GM12891 (cell line): ENCODE data around the gene NDEL1.

ENCODE experiments used
- DNase-seq: peaks from one replicate; pipeline ENCODE4 v3.0.0; 2011; ENCODE audit warnings: low spot score; ENCODE audit not compliant: insufficient read length
- FAIRE-seq: peaks from 2 replicates; lab custom pipeline; 2011; peaks lifted over from hg19 to GRCh38; lab: Jason Lieb, UNC
- PAX5 ChIP-seq: IDR thresholded peaks from 2 replicates; pipeline ENCODE4 v1.6.1; 2011; ENCODE audit warnings: low read length, moderate library complexity, mild to moderate bottlenecking; ENCODE audit not compliant: insufficient read depth, severe bottlenecking
- POLR2A ChIP-seq: IDR thresholded peaks from 2 replicates; pipeline ENCODE4 v1.6.1; 2011; ENCODE audit warnings: low read depth, low read length, control low read depth
- POLR2AphosphoS5 ChIP-seq: IDR thresholded peaks from 2 replicates; pipeline ENCODE4 v1.6.1; 2011; ENCODE audit warnings: low read depth, low read length, control low read depth
- POU2F2 ChIP-seq: IDR thresholded peaks from 2 replicates; pipeline ENCODE4 v1.6.1; 2011; ENCODE audit warnings: low read depth, mild to moderate bottlenecking, control low read depth, low read length, moderate library complexity
- SPI1 ChIP-seq: IDR thresholded peaks from 2 replicates; pipeline ENCODE4 v1.6.1; 2011; ENCODE audit warnings: low read depth, low read length, control low read depth
- TAF1 ChIP-seq: IDR thresholded peaks from 2 replicates; pipeline ENCODE4 v1.6.1; 2011; ENCODE audit warnings: low read depth, low read length, control low read depth

The NDEL1 gene

GRCh38 chr17:8398980-8399379 lies 36.7 kb upstream of the NDEL1 start:
- no peak for FAIRE-seq

DNA sequence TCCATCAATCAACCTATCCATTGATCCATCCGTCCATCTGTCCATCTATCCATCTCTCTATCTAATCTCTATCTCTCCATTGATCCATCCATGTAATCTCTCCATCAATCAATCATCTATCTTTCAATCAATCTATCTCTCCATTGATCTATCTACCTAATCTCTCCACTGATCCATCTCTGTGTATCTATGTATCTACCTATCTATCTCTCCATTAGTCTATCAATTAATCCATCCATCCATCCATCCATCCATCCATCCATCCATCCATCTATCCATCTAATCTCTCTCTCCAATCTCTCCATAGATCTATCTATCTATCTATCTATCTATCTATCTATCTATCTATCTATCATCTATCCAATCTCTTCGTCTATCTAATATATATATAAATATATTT lies 34.6 kb upstream of the NDEL1 start:
- DNase-seq (no peak), FAIRE-seq (no peak)

More at GRCh38 chr17:8398980-8399379, 36.7 kb upstream of the NDEL1 start:
- DNase-seq, result no peak
- TF ChIP-seq SPI1 (no peak), POLR2A (no peak), PAX5 (no peak), POLR2AphosphoS5 (no peak), POU2F2 (no peak), TAF1 (no peak)

DNA sequence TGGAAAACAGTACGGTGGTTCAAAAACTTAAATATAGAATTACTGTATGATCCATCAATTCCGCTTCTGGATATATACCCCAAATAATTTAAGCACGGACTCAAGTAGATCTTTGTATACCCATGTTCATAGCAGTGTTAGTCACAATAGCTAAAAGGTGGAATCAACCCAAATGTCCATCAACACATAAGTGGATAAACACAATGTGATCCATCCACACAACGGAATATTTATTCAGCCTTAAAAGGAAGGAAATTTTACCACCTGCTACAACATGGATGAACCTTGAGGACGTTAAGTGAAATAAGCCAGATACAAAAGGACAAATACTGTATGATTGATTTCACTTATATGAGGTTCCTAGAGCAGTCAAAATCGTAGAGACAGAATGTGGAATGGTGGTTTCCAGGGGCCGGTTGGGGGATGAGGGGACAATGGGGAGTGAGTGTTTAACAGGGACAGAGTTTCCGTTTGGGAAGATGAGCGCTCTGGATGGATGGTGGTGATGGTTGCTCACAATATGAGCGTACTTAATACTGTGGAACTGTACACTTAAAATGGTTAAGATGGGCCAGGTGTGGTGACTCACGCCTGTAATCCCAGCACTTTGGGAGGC lies 32.7 kb upstream of the NDEL1 start:
- DNase-seq (no peak), FAIRE-seq (no peak)
- no peak for TF ChIP-seq SPI1
- no peak for TF ChIP-seq PAX5
- no peak for TF ChIP-seq POLR2A
- TF ChIP-seq POLR2AphosphoS5, result no peak
- no peak for TF ChIP-seq TAF1

More for the DNA sequence above, 34.6 kb upstream of the NDEL1 start:
- TF ChIP-seq SPI1 (no peak), POLR2AphosphoS5 (no peak), POU2F2 (no peak), PAX5 (no peak)

GRCh38 chr17:8405499-8406016 lies 30.1 kb upstream of the NDEL1 start:
- TF ChIP-seq POLR2A, result no peak
- no peak for TF ChIP-seq POU2F2
- TF ChIP-seq TAF1, result no peak
- no peak for TF ChIP-seq SPI1
- TF ChIP-seq PAX5, result no peak
- no peak for TF ChIP-seq POLR2AphosphoS5
- FAIRE-seq (no peak), DNase-seq (no peak)

DNA sequence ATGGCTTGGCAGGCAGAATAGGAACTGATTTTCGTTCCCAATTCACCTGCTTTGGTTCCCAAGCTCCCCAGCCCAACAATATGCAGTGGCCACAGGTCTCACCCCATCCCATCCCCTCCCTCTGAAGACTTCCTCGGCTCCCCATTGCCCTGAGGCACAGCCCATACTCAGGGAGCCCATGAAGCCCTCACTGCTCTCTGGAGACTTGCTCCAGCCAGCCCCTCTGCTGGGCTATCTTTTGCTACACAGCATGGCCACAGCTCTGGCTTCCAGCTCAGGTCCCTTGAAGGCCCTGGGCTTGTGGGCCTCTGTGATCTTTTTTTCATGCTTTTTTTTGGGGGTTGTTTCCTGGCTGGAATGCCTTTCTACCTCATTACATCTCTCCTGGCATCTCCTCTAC lies 29.5 kb upstream of the NDEL1 start:
- TF ChIP-seq SPI1 (no peak), POLR2AphosphoS5 (no peak), POLR2A (no peak), PAX5 (no peak), POU2F2 (no peak), TAF1 (no peak)
- no peak for DNase-seq
- no peak for FAIRE-seq

DNA sequence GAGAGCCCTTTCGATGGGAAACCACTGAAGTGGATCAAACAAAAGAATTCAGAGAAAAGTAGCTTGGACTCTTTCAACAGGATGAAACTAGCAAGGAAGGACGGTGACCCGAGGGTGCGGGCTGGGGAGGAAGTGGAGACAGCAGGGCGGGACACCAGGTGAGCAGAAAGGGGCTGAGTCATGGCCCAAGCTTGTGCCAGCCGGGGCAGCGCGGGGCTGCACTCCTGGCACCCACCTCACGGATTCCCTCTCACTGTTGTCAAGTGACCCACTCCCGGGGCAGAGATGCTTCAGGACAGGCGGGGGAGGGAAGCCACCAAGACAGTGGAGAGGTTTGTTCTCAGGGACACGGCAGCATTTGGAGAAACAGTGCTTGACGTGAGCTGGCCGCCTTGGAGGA lies 27.3 kb upstream of the NDEL1 start:
- DNase-seq, result no peak
- FAIRE-seq, result no peak

GRCh38 chr17:8409966-8410882 lies 25.5 kb upstream of the NDEL1 start:
- TF ChIP-seq POLR2AphosphoS5, result no peak
- FAIRE-seq, result peak; percentile 97
- no peak for DNase-seq

More for the DNA sequence above, 27.3 kb upstream of the NDEL1 start:
- TF ChIP-seq POLR2AphosphoS5 (no peak), TAF1 (no peak), PAX5 (no peak), POU2F2 (no peak), POLR2A (no peak), SPI1 (no peak)

- FAIRE-seq, result no peak
Measured at GRCh38 chr17:8410883-8411238, 24.8 kb upstream of the NDEL1 start.

GRCh38 chr17:8412089-8412488 lies 23.6 kb upstream of the NDEL1 start:
- FAIRE-seq (no peak), DNase-seq (no peak)
- TF ChIP-seq SPI1, result no peak
- TF ChIP-seq POLR2AphosphoS5, result no peak
- no peak for TF ChIP-seq PAX5
- no peak for TF ChIP-seq POLR2A
- no peak for TF ChIP-seq POU2F2
- no peak for TF ChIP-seq TAF1

More at GRCh38 chr17:8410883-8411238, 24.8 kb upstream of the NDEL1 start:
- DNase-seq, result no peak
- TF ChIP-seq PAX5 (no peak), TAF1 (no peak), POU2F2 (no peak), POLR2AphosphoS5 (no peak), POLR2A (no peak), SPI1 (no peak)

GRCh38 chr17:8413328-8413727 lies 22.4 kb upstream of the NDEL1 start:
- TF ChIP-seq SPI1 (no peak), POLR2A (no peak), PAX5 (no peak), POLR2AphosphoS5 (no peak), TAF1 (no peak), POU2F2 (no peak)
- no peak for DNase-seq

More at GRCh38 chr17:8413328-8413727, 22.4 kb upstream of the NDEL1 start:
- FAIRE-seq, result no peak
